K562 (cell line): Measurements from ENCODE around the gene KCNK3. TPM values are rescaled to one million over a fixed set of nuclear protein-coding genes. Genes with fewer than 3 reads are reported as not detected.

ENCODE experiments used
- EGR1 ChIP-seq: fragments of 450-650 bp; conservative IDR thresholded peaks from 2 replicates; pipeline ENCODE4 v1.6.1; 2017; ENCODE audit warnings: mild to moderate bottlenecking
- EP300 ChIP-seq: IDR thresholded peaks from 2 replicates; pipeline ENCODE4 v1.6.1; 2012; ENCODE audit warnings: low read length, improper control_type of control experiment
- ETV5 ChIP-seq: sonication (generic); formaldehyde crosslinking; IDR thresholded peaks from 2 replicates; pipeline ENCODE4 v1.4.0; 2020; ENCODE audit warnings: low read depth, mild to moderate bottlenecking, missing genetic modification reagents
- GABPB1 ChIP-seq: sonication (generic); formaldehyde crosslinking; IDR thresholded peaks from 2 replicates; pipeline ENCODE4 v1.8.0; 2022; ENCODE audit warnings: mild to moderate bottlenecking, missing genetic modification reagents
- KLF13 ChIP-seq: fragments of 450-650 bp; IDR thresholded peaks from 2 replicates; pipeline ENCODE4 v1.6.1; 2016; ENCODE audit warnings: missing genetic modification characterization, low read depth, mild to moderate bottlenecking, missing compliant biosample characterization, moderate library complexity, borderline replicate concordance
- MEIS2 ChIP-seq: fragments of 450-650 bp; IDR thresholded peaks from 2 replicates; pipeline ENCODE4 v1.6.1; 2014; ENCODE audit warnings: mild to moderate bottlenecking; ENCODE audit not compliant: partially characterized antibody
- PHF8 ChIP-seq: fragments of 200-600 bp; sonication (generic); IDR thresholded peaks from 2 replicates; pipeline ENCODE4 v1.6.1; 2012; ENCODE audit warnings: mixed run types, mild to moderate bottlenecking, inconsistent platforms, low read length, moderate library complexity, borderline replicate concordance
- RAD21 ChIP-seq, 2 experiments: fragments of 250-450 bp in 1 of 2; fragments of 450-650 bp in 1 of 2; sonication (Bioruptor Pico) in 1 of 2; formaldehyde crosslinking in 1 of 2; IDR thresholded peaks in 1 of 2; conservative IDR thresholded peaks in 1 of 2; 2 replicates each; pipeline versions ENCODE4 v1.4.0 to v1.8.0; 2020 to 2022; ENCODE audit warnings: mild to moderate bottlenecking in 2 of 2, moderate library complexity in 1 of 2
- TBP ChIP-seq: optimal IDR thresholded peaks from 2 replicates; pipeline ENCODE3; 2011; ENCODE audit warnings: low read depth, low read length, improper control_type of control experiment
- TEAD2 ChIP-seq: fragments of 450-650 bp; IDR thresholded peaks from 2 replicates; pipeline ENCODE4 v1.6.1; 2016; ENCODE audit warnings: missing genetic modification characterization, control low read depth, missing compliant biosample characterization
- XRCC5 ChIP-seq: fragments of 200-400 bp; formaldehyde crosslinking; IDR thresholded peaks from 2 replicates; pipeline ENCODE4 v1.6.1; 2017; ENCODE audit warnings: low read depth, mild to moderate bottlenecking, low read length
- ZBTB7A ChIP-seq: IDR thresholded peaks from 2 replicates; pipeline ENCODE4 v1.6.1; 2011; ENCODE audit warnings: low read depth, mild to moderate bottlenecking, low read length, moderate library complexity, borderline replicate concordance; ENCODE audit not compliant: control insufficient read depth
- ZNF197 ChIP-seq: fragments of 200-800 bp; sonication (Bioruptor generic); IDR thresholded peaks from 2 replicates; pipeline ENCODE4 v1.6.1; 2016; ENCODE audit warnings: low read depth, missing genetic modification characterization, missing compliant biosample characterization
- ZNF3 ChIP-seq: fragments of 250-450 bp; sonication (Bioruptor Pico); IDR thresholded peaks from 2 replicates; pipeline ENCODE4 v1.5.0; 2021; ENCODE audit warnings: mild to moderate bottlenecking, moderate library complexity
- ZNF609 ChIP-seq: sonication (generic); formaldehyde crosslinking; IDR thresholded peaks from 2 replicates; pipeline ENCODE4 v1.8.1; 2023; ENCODE audit warnings: missing genetic modification reagents, mild to moderate bottlenecking, borderline replicate concordance
- polyA plus RNA-seq, 8 experiments: library from polyadenylated mRNA; depleted of rRNA in 4 of 8; stranded (reverse) in 5 of 8; unstranded in 3 of 8; fragments of >200 nt; fragmentation: Nextera tagmentation in 2 of 8; fragmentation: Illumina TruSeq in 1 of 8; extraction: Ambion mirVana in 2 of 8; extraction: Trizol in 1 of 8; gene quantifications; 2 replicates each; pipeline versions ENCODE4 v1.2.1 to v1.2.3, GENCODE V29; 2011 to 2014; ENCODE audit warnings: inconsistent platforms in 1 of 8, missing spikeins in 1 of 8
- total RNA-seq, 7 experiments: library from RNA; depleted of rRNA in 6 of 7; stranded (reverse); fragments of >200 nt in 6 of 7; fragmentation: Illumina TruSeq in 2 of 7; extraction: Trizol in 2 of 7; gene quantifications; 2 replicates each; pipeline versions ENCODE4 v1.2.1 to v1.2.3, GENCODE V29; 2011 to 2021; ENCODE audit warnings: low replicate concordance in 1 of 7
- TF ChIP-seq, protein P1 (sequence below): sonication (generic); formaldehyde crosslinking; IDR thresholded peaks from 2 replicates; pipeline ENCODE4 v1.8.1; 2022; ENCODE audit warnings: missing genetic modification reagents
- TF ChIP-seq, protein P2 (sequence below): IDR thresholded peaks from 3 replicates; pipeline ENCODE4 v1.6.1; 2011; ENCODE audit warnings: borderline replicate concordance, mild to moderate bottlenecking, moderate library complexity; ENCODE audit not compliant: insufficient read length; ENCODE audit errors: extremely low read depth

Gene KCNK3
- total and polyA plus RNA-seq, 9 of the 15 experiments (the other 6 are each of a cell fraction or from before 2014, with no cell fraction given) = 0.01 to 0.20 (median 0.07) TPM; not detected in 5

DNA sequence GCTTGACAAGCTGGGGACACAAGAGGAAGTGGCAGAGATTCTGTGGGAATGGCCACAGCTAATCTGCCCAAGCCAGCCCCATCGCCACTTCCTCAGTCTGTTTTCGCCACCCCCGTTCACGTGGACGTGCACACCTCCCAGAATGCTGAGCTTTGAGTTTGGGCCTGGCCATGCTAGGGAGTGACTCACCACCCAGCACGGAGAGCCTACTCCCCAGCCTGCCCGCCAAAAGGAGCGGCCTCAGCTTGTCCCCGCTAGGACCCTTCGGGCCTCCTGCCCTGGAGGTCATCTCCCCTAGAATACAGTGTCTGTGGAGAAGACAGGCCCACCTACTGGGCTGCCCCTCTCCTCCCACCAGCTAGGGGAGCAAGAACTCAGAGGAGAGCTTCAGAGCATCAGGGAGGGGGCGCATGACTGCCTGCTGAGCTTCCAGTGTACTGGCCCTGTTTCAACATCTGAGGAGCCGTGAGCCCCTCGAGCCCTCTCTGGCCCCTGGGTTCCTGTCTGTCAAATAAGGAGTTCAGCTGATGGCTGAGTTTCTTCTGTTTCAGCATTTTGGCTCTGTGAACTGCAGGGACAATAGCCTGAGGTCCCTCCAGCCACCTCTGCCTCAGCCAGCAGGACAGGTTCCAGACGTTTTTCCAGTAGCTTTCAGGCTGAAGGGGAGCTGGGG, 76.7 kb downstream of the KCNK3 start (continued):
- TF ChIP-seq EP300 (peak; percentile 92), GABPB1 (CRISPR knock-in tag) (peak; percentile 85), XRCC5 (peak; percentile 43; the same call in 1 of the 2 replicates), TEAD2 (no peak), MEIS2 (peak; percentile 50), ZNF3 (no peak), KLF13 (tag) (peak; percentile 45; the same call in 1 of the 2 replicates), PHF8 (peak; percentile 46; the same call in 1 of the 2 replicates), ZBTB7A (peak; percentile 87), TBP (peak; percentile 54), ETV5 (CRISPR knock-in tag) (peak; percentile 98), ZNF609 (CRISPR knock-in tag) (peak; percentile 98), ZNF197 (CRISPR knock-in tag) (peak; percentile 72), RAD21 (CRISPR knock-in tag; conservative IDR thresholded peaks at IDR 0.05 in 1 of 2, IDR thresholded peaks at IDR 0.05 in 1 of 2) (peak in 1 of 2 experiments; percentile 18; a peak in 2 of 4 replicates), EGR1 (peak; percentile 87)
- TF ChIP-seq, protein P1, sequence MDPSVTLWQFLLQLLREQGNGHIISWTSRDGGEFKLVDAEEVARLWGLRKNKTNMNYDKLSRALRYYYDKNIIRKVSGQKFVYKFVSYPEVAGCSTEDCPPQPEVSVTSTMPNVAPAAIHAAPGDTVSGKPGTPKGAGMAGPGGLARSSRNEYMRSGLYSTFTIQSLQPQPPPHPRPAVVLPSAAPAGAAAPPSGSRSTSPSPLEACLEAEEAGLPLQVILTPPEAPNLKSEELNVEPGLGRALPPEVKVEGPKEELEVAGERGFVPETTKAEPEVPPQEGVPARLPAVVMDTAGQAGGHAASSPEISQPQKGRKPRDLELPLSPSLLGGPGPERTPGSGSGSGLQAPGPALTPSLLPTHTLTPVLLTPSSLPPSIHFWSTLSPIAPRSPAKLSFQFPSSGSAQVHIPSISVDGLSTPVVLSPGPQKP (CRISPR knock-in tag) = no peak
- TF ChIP-seq, protein P2, sequence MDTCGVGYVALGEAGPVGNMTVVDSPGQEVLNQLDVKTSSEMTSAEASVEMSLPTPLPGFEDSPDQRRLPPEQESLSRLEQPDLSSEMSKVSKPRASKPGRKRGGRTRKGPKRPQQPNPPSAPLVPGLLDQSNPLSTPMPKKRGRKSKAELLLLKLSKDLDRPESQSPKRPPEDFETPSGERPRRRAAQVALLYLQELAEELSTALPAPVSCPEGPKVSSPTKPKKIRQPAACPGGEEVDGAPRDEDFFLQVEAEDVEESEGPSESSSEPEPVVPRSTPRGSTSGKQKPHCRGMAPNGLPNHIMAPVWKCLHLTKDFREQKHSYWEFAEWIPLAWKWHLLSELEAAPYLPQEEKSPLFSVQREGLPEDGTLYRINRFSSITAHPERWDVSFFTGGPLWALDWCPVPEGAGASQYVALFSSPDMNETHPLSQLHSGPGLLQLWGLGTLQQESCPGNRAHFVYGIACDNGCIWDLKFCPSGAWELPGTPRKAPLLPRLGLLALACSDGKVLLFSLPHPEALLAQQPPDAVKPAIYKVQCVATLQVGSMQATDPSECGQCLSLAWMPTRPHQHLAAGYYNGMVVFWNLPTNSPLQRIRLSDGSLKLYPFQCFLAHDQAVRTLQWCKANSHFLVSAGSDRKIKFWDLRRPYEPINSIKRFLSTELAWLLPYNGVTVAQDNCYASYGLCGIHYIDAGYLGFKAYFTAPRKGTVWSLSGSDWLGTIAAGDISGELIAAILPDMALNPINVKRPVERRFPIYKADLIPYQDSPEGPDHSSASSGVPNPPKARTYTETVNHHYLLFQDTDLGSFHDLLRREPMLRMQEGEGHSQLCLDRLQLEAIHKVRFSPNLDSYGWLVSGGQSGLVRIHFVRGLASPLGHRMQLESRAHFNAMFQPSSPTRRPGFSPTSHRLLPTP = no peak
